ENCODE results near the gene C1QTNF6.
"Not testable (repeated sequence)": the region's sequence is repeated elsewhere in the genome, so short reads cannot be mapped to it uniquely, and the experiment has no call there.

Gene C1QTNF6

GRCh38 chr22:37187891-37188761, at the start of gene C1QTNF6:
TSS of gene C1QTNF6 (minus strand) at chr22:37188247. CDS start at chr22:37188213, 34 bp downstream.
- no peak for DNase-seq

- DNase-seq = no peak
These were observed 48.0 kb upstream of the C1QTNF6 start for GRCh38 chr22:37235897-37236607.

GRCh38 chr22:37234736-37235711, 47.0 kb upstream of the C1QTNF6 start:
- DNase-seq = no peak

GRCh38 chr22:37233751-37234631, 45.9 kb upstream of the C1QTNF6 start:
- DNase-seq = no peak

- DNase-seq = not testable (repeated sequence)
These were observed 45.3 kb upstream of the C1QTNF6 start for GRCh38 chr22:37233371-37233750.

GRCh38 chr22:37232140-37232998, 44.3 kb upstream of the C1QTNF6 start:
- no peak for DNase-seq

GRCh38 chr22:37231406-37232139, 43.5 kb upstream of the C1QTNF6 start:
- peak in 1 of 4 experiments; percentile 39 for DNase-seq

- peak in 1 of 4 experiments; percentile 39 for DNase-seq
These were observed 42.8 kb upstream of the C1QTNF6 start for GRCh38 chr22:37230673-37231405.

- peak; percentile 66 to 87 (median 76) for DNase-seq
These were observed 42.0 kb upstream of the C1QTNF6 start for GRCh38 chr22:37229805-37230672.

GRCh38 chr22:37229012-37229804, 41.2 kb upstream of the C1QTNF6 start:
- DNase-seq = no peak

GRCh38 chr22:37228106-37229011, 40.3 kb upstream of the C1QTNF6 start:
- peak in 1 of 4 experiments; percentile 49 for DNase-seq

- DNase-seq = no peak
These were observed 38.5 kb upstream of the C1QTNF6 start for GRCh38 chr22:37226514-37226913.

GRCh38 chr22:37226087-37226486, 38.0 kb upstream of the C1QTNF6 start:
- no peak for DNase-seq

GRCh38 chr22:37225481-37225880, 37.4 kb upstream of the C1QTNF6 start:
- DNase-seq = no peak

- DNase-seq = no peak
These were observed 36.8 kb upstream of the C1QTNF6 start for GRCh38 chr22:37224757-37225420.

Data from activated naive CD4-positive, alpha-beta T cell (primary cell).